ENCODE data around the gene UACA.
A peak's percentile ranks its signal among the peaks of the same experiment; 100 is the strongest.

UACA gene

DNA sequence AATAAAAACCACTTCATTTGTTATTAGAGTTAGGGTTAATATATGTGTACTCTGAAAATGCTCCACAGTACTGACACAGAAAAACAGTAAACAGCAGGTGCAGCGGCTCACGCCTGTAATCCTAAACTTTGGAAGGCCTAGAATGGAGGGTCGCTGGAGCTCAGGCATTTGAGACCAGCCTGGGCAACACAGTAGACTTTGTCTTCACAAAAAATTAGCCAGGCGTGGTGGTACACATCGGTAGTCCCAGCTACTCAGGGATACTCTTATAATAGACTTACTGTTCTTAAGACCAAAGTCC lies 40.3 kb downstream of the UACA start:
- TF ChIP-seq CTCF (IDR thresholded peaks at IDR 0.05; ENCODE audit: low read depth, low read length), result no peak
- no peak for DNase-seq (ENCODE audit: low read depth in 2 of 2)
- no peak overlapping the region for H3K4me3 ChIP-seq (replicated peaks in 1 of 2; ENCODE audit: low read depth in 2 of 2, low read length in 2 of 2)

DNA sequence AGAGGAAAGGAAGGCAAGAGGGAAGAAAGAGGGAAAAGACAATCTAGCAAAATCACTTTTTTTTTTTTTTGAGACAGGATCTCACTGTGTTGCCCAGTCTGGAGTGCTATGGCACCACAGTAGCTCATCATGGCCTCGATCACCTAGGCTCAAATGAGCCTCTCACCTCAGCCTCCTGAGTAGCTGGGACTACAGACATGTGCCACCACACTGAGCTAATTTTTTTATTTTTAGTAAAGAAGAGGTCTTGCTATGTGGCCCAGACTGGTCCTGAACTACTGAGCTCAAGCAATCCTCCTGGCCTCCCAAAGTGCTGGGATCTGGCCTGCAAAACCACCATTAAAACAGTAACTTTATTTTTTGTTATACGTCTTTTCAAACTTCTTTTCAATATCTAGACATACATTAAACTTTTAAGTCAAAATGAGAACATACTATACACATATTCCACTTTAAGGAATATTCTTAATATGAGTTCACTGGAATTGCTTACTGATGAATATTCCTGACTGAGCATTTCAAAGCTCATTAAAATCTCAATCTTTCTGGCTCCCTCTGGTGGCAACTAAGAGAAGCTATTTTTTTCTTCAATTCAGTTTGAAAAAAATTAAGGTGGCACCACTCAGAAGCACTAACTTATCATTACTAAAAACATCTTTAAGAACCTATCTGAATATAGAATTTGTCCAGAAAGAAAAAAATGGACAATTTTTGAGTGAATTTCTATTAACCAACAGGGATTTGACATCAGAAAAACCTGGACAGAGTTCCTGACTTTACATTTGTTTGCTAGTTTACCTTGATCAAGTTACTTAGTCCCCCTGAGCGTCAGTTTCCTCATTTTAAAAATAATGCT lies 40.9 kb downstream of the UACA start:
- DNase-seq (ENCODE audit: low read depth in 2 of 2), result peak; percentile 85 to 86
- peak; percentile 57 for TF ChIP-seq CTCF (IDR thresholded peaks at IDR 0.05; ENCODE audit: low read depth, low read length)
- no peak overlapping the region for H3K4me3 ChIP-seq (replicated peaks in 1 of 2; ENCODE audit: low read depth in 2 of 2, low read length in 2 of 2)

DNA sequence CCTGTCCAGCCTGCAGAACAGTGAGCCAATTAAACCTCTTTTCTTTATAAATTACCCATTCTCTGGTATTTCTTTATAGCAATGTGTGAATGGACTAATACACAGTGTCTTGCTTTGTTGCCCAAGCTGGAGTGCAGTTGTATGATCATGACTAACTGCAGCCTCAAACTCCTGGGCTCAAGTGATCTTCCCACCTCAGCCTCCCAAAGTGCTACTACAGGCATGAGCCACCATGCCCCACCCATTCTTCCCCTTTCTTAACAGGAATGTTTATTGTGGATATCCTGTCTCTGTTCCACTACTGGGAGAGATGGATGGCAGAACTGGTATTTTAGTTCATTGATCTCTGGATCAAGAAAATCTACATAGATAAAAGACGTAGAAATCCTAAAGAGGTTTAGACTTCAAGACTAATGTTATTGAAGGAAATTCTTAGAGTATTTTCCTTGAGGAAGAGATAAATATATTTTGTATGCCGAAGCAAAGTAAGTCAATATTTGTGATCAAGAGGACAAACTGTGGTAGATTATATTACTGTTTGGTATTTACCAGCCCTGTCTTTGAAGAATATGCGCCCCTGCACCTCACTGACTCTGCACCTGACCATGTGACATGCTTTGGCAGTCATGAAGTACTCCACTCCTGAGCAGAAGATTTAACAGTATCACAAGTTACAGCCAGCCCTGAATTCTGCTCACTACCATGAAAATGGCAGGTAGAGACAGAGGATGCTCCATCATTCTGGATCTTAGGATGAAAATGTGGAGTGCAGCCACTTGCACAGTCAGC lies 42.9 kb downstream of the UACA start:
- no peak for DNase-seq (ENCODE audit: low read depth in 2 of 2)
- no peak for TF ChIP-seq CTCF (IDR thresholded peaks at IDR 0.05; ENCODE audit: low read depth, low read length)
- no peak overlapping the region for H3K4me3 ChIP-seq (replicated peaks in 1 of 2; ENCODE audit: low read depth in 2 of 2, low read length in 2 of 2)

- H3K4me3 ChIP-seq (replicated peaks in 1 of 2; ENCODE audit: low read depth in 2 of 2, low read length in 2 of 2), result no peak overlapping the region
- no peak for DNase-seq (ENCODE audit: low read depth in 2 of 2)
- TF ChIP-seq CTCF (IDR thresholded peaks at IDR 0.05; ENCODE audit: low read depth, low read length), result no peak
Observed at GRCh38 chr15:70717237-70717793, 46.0 kb downstream of the UACA start.

DNA sequence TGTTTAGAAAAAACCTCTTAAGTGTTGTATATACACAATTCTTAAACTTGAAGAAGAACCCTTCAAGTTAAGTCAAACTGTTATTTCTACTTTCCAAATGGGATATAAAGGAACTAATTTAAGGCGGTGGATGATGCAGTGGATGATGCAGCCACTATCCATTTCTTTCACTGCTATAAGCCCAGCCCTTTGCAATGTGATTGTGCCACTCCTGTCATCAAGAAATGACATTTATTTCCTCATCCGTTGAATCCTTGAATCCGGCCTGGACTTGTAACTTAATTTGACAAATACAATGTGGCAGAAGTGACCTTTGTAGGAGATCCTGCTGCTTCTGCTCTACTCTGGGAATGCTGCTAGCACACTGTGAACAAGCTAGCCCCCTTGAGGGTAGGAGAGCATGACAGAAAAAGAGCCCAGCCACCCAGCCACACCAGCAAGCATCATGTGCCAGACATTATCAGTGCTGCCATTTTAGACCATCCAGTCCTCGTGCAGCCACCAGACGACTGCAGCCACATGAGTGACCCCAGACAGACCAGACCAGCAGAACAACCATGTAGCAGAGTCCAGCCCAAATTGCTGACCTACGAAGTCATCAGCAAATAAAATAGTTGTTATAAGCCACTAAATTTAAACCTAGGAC lies 47.4 kb downstream of the UACA start:
- TF ChIP-seq CTCF (IDR thresholded peaks at IDR 0.05; ENCODE audit: low read depth, low read length), result no peak
- no peak overlapping the region for H3K4me3 ChIP-seq (replicated peaks in 1 of 2; ENCODE audit: low read depth in 2 of 2, low read length in 2 of 2)
- peak in 1 of 2 donors; percentile 48 for DNase-seq (ENCODE audit: low read depth in 2 of 2)

- DNase-seq (ENCODE audit: low read depth in 2 of 2), result peak; percentile 37 to 60
- H3K4me3 ChIP-seq (replicated peaks in 1 of 2; ENCODE audit: low read depth in 2 of 2, low read length in 2 of 2), result no peak overlapping the region
- no peak for TF ChIP-seq CTCF (IDR thresholded peaks at IDR 0.05; ENCODE audit: low read depth, low read length)
Observed at GRCh38 chr15:70714565-70714964, 48.8 kb downstream of the UACA start.
